K562 (cell line): ENCODE measurements around the gene ZBTB39. TPM values are rescaled to one million over a fixed set of nuclear protein-coding genes. Genes with fewer than 3 reads are reported as not detected.

ENCODE experiments used
- ATAC-seq: fragments of 200-7000 bp; cut with Tn5 transposase; 3 replicates; pipeline ENCODE4 v1.9.1; 2020; ENCODE audit warnings: moderate library complexity
- BruUV-seq: library from RNA; stranded (reverse); fragments of 400-500 nt; replicated peaks from 2 replicates; lab custom pipeline; 2021; lab: Mats Ljungman, UMichigan
- CTCF ChIA-PET: fragments of 300-600 bp; formaldehyde crosslinking; extraction: SDS; loops from one replicate; lab custom pipeline; 2021; ENCODE audit warnings: low intra/inter-chr PET ratio; lab: Yijun Ruan, JAX
- POLR2A ChIA-PET: fragments of 300-600, 350-650 bp; sonication (Branson Sonifier 250); formaldehyde crosslinking; extraction: SDS; loops from one replicate; lab custom pipeline; 2021; ENCODE audit warnings: antibody characterized with exemption, inconsistent platforms; lab: Yijun Ruan, JAX
- DNase-seq, 4 experiments: peaks; one replicate each; pipeline versions ENCODE4 v3.0.0 to v3.0.0-alpha.2; 2011 to 2018; ENCODE audit warnings: low spot score in 3 of 4, mixed read lengths in 3 of 4; ENCODE audit errors: extremely low read depth in 1 of 4
- FAIRE-seq: peaks from 2 replicates; lab custom pipeline; 2011; peaks lifted over from hg19 to GRCh38; lab: Jason Lieb, UNC
- H2AFZ ChIP-seq: 2 replicates; pipeline ENCODE4 v1.6.0; 2011; ENCODE audit warnings: low read depth, low read length, control low read depth, inconsistent platforms
- H3K27ac ChIP-seq: fragments of 200-600 bp; 3 replicates; pipeline ENCODE4 v1.8.0; 2011; ENCODE audit warnings: low read depth, mild to moderate bottlenecking, control low read depth, inconsistent platforms, low read length, moderate library complexity, mixed read lengths; ENCODE audit errors: extremely low read depth
- H3K27me3 ChIP-seq, 2 experiments: fragments of 300-600 bp in 1 of 2; 2 replicates in 1 of 2; 3 replicates in 1 of 2; pipeline versions ENCODE4 v1.6.0 to v1.8.0; 2011; ENCODE audit warnings: inconsistent platforms in 2 of 2, low read length in 2 of 2, mild to moderate bottlenecking in 1 of 2, mixed read lengths in 1 of 2, moderate library complexity in 1 of 2; ENCODE audit not compliant: control insufficient read depth in 2 of 2, insufficient read depth in 2 of 2
- H3K36me3 ChIP-seq: fragments of 300-600 bp; 3 replicates; pipeline ENCODE4 v1.8.0; 2011; ENCODE audit warnings: mild to moderate bottlenecking, low read length, inconsistent platforms; ENCODE audit not compliant: control insufficient read depth, insufficient read depth
- H3K4me1 ChIP-seq, 2 experiments: fragments of 200-600 bp in 1 of 2; replicated peaks in 1 of 2; 2 replicates in 1 of 2; 3 replicates in 1 of 2; pipeline versions ENCODE4 v1.5.1 to v1.8.0; 2011; ENCODE audit warnings: inconsistent platforms in 2 of 2, low read length in 2 of 2, mild to moderate bottlenecking in 1 of 2, mixed read lengths in 1 of 2, moderate library complexity in 1 of 2; ENCODE audit not compliant: control insufficient read depth in 2 of 2, insufficient read depth in 2 of 2
- H3K4me2 ChIP-seq: 2 replicates; pipeline ENCODE4 v1.6.1; 2011; ENCODE audit warnings: low read length, control low read depth, inconsistent platforms, mixed read lengths; ENCODE audit not compliant: insufficient read depth
- H3K4me3 ChIP-seq: fragments of 200-600 bp; sonication (generic), shearing (Covaris generic); 2 replicates; pipeline ENCODE4 v1.5.1; 2016; ENCODE audit warnings: control low read depth, inconsistent platforms
- H3K79me2 ChIP-seq: fragments of 200-600 bp; 3 replicates; pipeline ENCODE4 v1.8.0; 2011; ENCODE audit warnings: low read length, inconsistent platforms; ENCODE audit not compliant: control insufficient read depth, insufficient read depth
- H3K9ac ChIP-seq, 2 experiments: 2 replicates each; pipeline versions ENCODE4 v1.6.0 to v1.6.1; 2011; ENCODE audit warnings: low read depth in 2 of 2, low read length in 2 of 2, control low read depth in 1 of 2, inconsistent platforms in 1 of 2, mild to moderate bottlenecking in 1 of 2, mixed read lengths in 1 of 2; ENCODE audit not compliant: insufficient read depth in 1 of 2
- H3K9me1 ChIP-seq: one replicate; pipeline ENCODE4 v1.6.0; 2011; ENCODE audit warnings: inconsistent platforms, mild to moderate bottlenecking, low read length, moderate library complexity; ENCODE audit not compliant: control insufficient read depth, insufficient read depth
- H3K9me3 ChIP-seq: replicated peaks from 2 replicates; pipeline ENCODE4 v1.5.1; 2011; ENCODE audit warnings: low read depth, low read length, inconsistent platforms; ENCODE audit not compliant: control insufficient read depth, insufficient read depth
- H4K20me1 ChIP-seq: replicated peaks from 2 replicates; pipeline ENCODE4 v1.6.1; 2011; ENCODE audit warnings: low read length, inconsistent platforms, mixed read lengths; ENCODE audit not compliant: control insufficient read depth, insufficient read depth
- CCAR2 ChIP-seq: fragments of 200-400 bp; formaldehyde crosslinking; IDR thresholded peaks from 2 replicates; pipeline ENCODE4 v1.6.1; 2017; ENCODE audit warnings: mild to moderate bottlenecking, low read depth, low read length
- HDAC1 ChIP-seq, 2 experiments: fragments of 450-650 bp; IDR thresholded peaks; 2 replicates each; pipeline ENCODE4 v1.6.1; 2016 to 2017; ENCODE audit warnings: inconsistent platforms in 1 of 2, mild to moderate bottlenecking in 1 of 2, moderate library complexity in 1 of 2
- KHSRP ChIP-seq: fragments of 450-650 bp; IDR thresholded peaks from 2 replicates; pipeline ENCODE4 v1.6.1; 2017
- MEF2A ChIP-seq: IDR thresholded peaks from 2 replicates; pipeline ENCODE4 v1.6.1; 2011; ENCODE audit warnings: low read depth, mild to moderate bottlenecking, low read length, moderate library complexity; ENCODE audit not compliant: control insufficient read depth
- ZNF57 ChIP-seq: fragments of 450-650 bp; formaldehyde crosslinking; IDR thresholded peaks from 2 replicates; pipeline ENCODE4 v1.4.0; 2020; ENCODE audit warnings: mild to moderate bottlenecking, moderate library complexity
- WGBS: fragments of 100-300 bp; shearing (Covaris generic); methylation state at CpG from one replicate; pipeline ENCODE4 v1.1.6; 2016; ENCODE audit warnings: low coverage, mixed read lengths; ENCODE audit not compliant: insufficient coverage; ENCODE audit errors: missing lambda C conversion rate; 5-methylcytosine and 5-hydroxymethylcytosine counted together
- in situ Hi-C: fragments of 300-500 bp; cut with MboI; formaldehyde crosslinking; loops from 4 replicates; pipeline ENCODE4 v1.15.0; 2018; ENCODE audit warnings: inconsistent platforms, mixed read lengths
- intact Hi-C: fragments of 100-400 bp; cut with micrococcal nuclease; formaldehyde crosslinking; loops from 2 replicates; pipeline ENCODE4 v1.14.2; 2022
- polyA plus RNA-seq, 8 experiments: library from polyadenylated mRNA; depleted of rRNA in 4 of 8; stranded (reverse) in 5 of 8; unstranded in 3 of 8; fragments of >200 nt; fragmentation: Nextera tagmentation in 2 of 8; fragmentation: Illumina TruSeq in 1 of 8; extraction: Ambion mirVana in 2 of 8; extraction: Trizol in 1 of 8; gene quantifications; 2 replicates each; pipeline versions ENCODE4 v1.2.1 to v1.2.3, GENCODE V29; 2011 to 2014; ENCODE audit warnings: inconsistent platforms in 1 of 8, missing spikeins in 1 of 8
- total RNA-seq, 7 experiments: library from RNA; depleted of rRNA in 6 of 7; stranded (reverse); fragments of >200 nt in 6 of 7; fragmentation: Illumina TruSeq in 2 of 7; extraction: Trizol in 2 of 7; gene quantifications; 2 replicates each; pipeline versions ENCODE4 v1.2.1 to v1.2.3, GENCODE V29; 2011 to 2021; ENCODE audit warnings: low replicate concordance in 1 of 7
- TF ChIP-seq, protein P1 (sequence below): fragments of 250-450 bp; sonication (Bioruptor Pico); IDR thresholded peaks from 2 replicates; pipeline ENCODE4 v1.5.0; 2021; ENCODE audit warnings: mild to moderate bottlenecking, borderline replicate concordance
- TF ChIP-seq, protein P2 (sequence below): fragments of 450-650 bp; IDR thresholded peaks from 2 replicates; pipeline ENCODE4 v1.6.1; 2017; ENCODE audit warnings: mild to moderate bottlenecking, moderate library complexity
- TF ChIP-seq, protein P3 (sequence below): sonication (generic); formaldehyde crosslinking; IDR thresholded peaks from 2 replicates; pipeline ENCODE4 v1.8.0; 2022; ENCODE audit warnings: missing genetic modification reagents, mild to moderate bottlenecking, moderate library complexity, borderline replicate concordance

The ZBTB39 gene
- total and polyA plus RNA-seq, 9 of the 15 experiments (the other 6 are each of a cell fraction or from before 2014, with no cell fraction given) = 3.3 to 13.3 (median 8.6) TPM

DNA sequence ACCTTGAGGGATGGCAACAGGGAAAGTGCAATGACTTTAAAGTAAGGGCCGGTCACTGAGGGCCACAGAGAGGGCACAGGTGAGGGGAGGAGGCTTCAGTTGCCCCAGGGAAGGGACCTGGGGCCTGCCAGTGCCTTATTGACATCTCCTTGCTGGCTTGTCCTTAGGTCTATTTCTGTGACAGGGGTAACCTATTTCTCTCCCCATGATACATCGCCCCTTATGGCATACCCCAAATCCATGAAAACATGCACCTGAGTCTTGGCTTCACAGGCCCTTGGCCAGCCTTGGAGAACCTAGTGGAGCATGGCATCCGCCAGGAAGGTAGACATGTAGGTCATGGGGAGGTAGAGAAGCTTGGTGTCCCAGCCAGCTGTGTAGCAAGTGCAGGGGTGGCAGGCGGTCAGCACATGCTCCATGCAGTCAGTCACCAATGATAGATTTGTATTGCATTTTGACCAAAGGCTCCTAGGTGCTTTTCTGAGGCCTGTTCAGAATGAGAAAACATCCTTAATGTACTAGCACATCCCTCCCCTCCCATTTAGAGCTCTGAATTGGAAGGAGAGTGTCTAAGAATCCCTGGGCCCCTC, 25.3 kb downstream of the ZBTB39 start (continued):
- no peak for TF ChIP-seq HDAC1 (IDR thresholded peaks at IDR 0.05)
- TF ChIP-seq, protein P1, sequence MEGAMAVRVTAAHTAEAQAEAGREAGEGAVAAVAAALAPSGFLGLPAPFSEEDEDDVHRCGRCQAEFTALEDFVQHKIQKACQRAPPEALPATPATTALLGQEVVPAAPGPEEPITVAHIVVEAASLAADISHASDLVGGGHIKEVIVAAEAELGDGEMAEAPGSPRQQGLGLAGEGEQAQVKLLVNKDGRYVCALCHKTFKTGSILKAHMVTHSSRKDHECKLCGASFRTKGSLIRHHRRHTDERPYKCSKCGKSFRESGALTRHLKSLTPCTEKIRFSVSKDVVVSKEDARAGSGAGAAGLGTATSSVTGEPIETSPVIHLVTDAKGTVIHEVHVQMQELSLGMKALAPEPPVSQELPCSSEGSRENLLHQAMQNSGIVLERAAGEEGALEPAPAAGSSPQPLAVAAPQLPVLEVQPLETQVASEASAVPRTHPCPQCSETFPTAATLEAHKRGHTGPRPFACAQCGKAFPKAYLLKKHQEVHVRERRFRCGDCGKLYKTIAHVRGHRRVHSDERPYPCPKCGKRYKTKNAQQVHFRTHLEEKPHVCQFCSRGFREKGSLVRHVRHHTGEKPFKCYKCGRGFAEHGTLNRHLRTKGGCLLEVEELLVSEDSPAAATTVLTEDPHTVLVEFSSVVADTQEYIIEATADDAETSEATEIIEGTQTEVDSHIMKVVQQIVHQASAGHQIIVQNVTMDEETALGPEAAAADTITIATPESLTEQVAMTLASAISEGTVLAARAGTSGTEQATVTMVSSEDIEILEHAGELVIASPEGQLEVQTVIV (CRISPR knock-in tag) = no peak
- TF ChIP-seq ZNF57 = no peak
- no peak for TF ChIP-seq CCAR2

DNA sequence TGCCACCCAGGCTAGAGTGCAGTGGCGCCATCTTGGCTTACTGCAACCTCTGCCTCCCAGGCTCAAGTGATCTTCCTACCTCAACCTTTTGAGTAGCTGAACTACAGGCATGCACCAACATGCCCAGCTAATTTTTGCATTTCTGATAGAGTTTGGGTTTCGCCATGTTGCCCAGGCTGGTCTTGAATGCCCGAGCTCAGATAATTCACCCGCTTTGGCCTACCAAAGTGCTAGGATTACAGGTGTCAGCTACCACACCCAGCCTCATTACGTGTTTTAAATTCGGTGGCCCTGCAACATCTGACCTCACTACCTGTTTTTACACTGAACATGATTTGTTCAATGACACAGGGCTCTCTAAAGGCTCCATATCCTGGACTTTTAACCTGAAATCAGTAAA, 26.1 kb downstream of the ZBTB39 start:
- ChIA-PET POLR2A (interaction anchor here (0.7 kb wide), 1 partner anchor 257 kb away, joined by 3 read pairs; no protein-coding TSS in a partner anchor), CTCF (no interaction called here)
- intact Hi-C loops (no loop called here), in situ Hi-C loops (no loop called here)
- Histone ChIP-seq H4K20me1 (no peaks in the 10 kb centered on the region), H3K9me3 (no peaks in the 10 kb centered on the region), H3K27me3 (no peaks in the 10 kb centered on the region), H2AFZ (no peak overlapping the region), H3K9me1 (no peaks in the 10 kb centered on the region), H3K9ac (no peak overlapping the region), H3K36me3 (no peaks in the 10 kb centered on the region), H3K79me2 (no peaks in the 10 kb centered on the region), H3K4me3 (no peak overlapping the region), H3K4me2 (no peak overlapping the region), H3K4me1 (0 out of 5 replicates have a peak, but pooled peaks cover 0 to 3% of the 10 kb centered on the region in 2 experiments), H3K27ac (no peak overlapping the region)
- TF ChIP-seq KHSRP = no peak
- TF ChIP-seq, protein P2, sequence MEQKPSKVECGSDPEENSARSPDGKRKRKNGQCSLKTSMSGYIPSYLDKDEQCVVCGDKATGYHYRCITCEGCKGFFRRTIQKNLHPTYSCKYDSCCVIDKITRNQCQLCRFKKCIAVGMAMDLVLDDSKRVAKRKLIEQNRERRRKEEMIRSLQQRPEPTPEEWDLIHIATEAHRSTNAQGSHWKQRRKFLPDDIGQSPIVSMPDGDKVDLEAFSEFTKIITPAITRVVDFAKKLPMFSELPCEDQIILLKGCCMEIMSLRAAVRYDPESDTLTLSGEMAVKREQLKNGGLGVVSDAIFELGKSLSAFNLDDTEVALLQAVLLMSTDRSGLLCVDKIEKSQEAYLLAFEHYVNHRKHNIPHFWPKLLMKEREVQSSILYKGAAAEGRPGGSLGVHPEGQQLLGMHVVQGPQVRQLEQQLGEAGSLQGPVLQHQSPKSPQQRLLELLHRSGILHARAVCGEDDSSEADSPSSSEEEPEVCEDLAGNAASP = no peak
- TF ChIP-seq, protein P3, sequence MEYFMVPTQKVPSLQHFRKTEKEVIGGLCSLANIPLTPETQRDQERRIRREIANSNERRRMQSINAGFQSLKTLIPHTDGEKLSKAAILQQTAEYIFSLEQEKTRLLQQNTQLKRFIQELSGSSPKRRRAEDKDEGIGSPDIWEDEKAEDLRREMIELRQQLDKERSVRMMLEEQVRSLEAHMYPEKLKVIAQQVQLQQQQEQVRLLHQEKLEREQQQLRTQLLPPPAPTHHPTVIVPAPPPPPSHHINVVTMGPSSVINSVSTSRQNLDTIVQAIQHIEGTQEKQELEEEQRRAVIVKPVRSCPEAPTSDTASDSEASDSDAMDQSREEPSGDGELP (CRISPR knock-in tag) = no peak
- TF ChIP-seq MEF2A = no peak
- ATAC-seq (no peak), FAIRE-seq (no peak), DNase-seq (no peak)
- WGBS = 72% methylated on average over 6 of the region's 6 CpGs
- BruUV-seq = no TSS peak
